NCI-H187 treated with DMSO at 0.1 percent for 48 hours (cell line): ENCODE measurements around the gene ZSCAN23.
"Not testable (repeated sequence)": the region's sequence is repeated elsewhere in the genome, so short reads cannot be mapped to it uniquely, and the experiment has no call there.

Source experiments
- DNase-seq: peaks from one replicate; lab custom pipeline; 2025; lab: John Stamatoyannopoulos, UW

Gene ZSCAN23

DNA sequence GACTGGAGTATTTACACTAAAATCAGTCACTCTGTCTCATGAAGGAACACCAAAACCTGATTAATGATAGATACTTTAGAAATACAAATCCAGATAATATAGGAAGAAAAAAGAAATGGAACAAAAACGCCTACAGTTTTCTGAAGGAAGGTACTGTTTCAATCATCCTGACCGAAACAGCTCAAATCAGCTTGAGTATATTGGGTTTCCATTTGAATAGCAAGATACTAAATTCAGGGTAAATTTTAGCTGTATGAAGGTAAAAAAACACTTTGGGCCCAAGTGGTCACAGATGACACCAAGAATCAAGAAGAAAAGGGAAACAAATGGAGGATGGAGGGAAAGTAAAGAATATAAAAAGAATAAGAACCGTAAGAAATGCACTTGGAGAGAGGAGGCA, 6.9 kb downstream of the ZSCAN23 start:
- DNase-seq = no peak

DNA sequence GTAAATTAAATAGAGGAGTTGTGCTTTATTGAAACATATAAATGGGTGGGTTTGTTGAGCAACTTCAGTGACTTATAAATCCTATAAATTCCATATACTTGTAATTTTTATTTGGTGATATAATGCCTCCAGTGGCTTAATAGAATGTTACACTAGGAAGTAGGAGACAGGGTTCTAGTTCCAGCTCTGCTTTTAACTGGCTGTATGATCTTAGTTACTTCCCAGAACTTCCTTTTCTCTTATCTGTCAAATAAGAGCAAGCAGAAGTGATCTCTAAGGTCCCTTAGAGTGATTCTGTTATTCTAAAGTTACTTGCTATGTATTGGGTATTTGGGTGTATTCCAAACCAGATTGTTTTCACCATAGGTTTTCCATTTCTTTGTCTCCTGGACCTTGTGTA, 10.2 kb downstream of the ZSCAN23 start:
- DNase-seq = no peak

GRCh38 chr6:28429781-28430180, 13.5 kb downstream of the ZSCAN23 start:
- DNase-seq = no peak

- DNase-seq = no peak
Observed at GRCh38 chr6:28425944-28426541, 17.2 kb downstream of the ZSCAN23 start.

GRCh38 chr6:28424163-28424562, 19.1 kb downstream of the ZSCAN23 start:
- no peak for DNase-seq

GRCh38 chr6:28423546-28423945, 19.7 kb downstream of the ZSCAN23 start:
- DNase-seq = no peak

GRCh38 chr6:28413681-28414080, 29.6 kb downstream of the ZSCAN23 start:
- DNase-seq = no peak

DNA sequence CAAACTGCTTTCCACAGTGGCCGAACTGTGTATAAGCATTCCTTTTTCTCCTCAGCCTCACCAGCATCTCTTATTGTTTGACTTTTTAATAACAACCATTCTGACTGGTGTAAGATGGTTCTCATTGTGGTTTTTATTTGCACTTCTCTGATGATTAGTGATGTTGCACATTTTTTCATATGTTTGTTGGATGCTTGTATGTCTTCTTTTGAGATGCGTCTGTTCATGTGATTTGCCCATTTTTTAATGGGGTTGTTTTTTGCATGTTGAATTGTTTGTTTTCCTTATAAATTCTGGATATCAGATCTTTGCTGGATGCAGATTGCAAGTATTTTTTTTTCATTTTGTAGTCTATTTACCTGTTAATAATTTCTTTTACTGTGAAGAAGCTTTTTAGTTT, 32.5 kb downstream of the ZSCAN23 start:
- DNase-seq = no peak

- no peak for DNase-seq
Observed at GRCh38 chr6:28408076-28408802, 35.1 kb downstream of the ZSCAN23 start.

GRCh38 chr6:28407401-28407800, 35.9 kb downstream of the ZSCAN23 start:
- no peak for DNase-seq

DNA sequence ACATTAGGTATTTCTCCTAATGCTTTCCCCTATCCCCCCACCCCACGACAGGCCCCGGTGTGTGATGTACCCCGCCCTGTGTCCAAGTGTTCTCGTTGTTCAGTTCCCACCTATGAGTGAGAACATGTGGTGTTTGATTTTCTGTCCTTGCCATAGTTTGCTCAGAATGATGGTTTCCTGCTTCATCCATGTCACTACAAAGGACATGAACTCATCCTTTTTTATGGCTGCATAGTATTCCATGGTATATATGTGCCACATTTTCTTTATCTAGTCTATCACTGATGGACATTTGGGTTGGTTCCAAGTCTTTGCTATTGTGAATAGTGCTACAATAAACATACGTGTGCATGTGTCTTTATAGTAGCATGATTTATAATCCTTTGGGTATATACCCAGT, 39.4 kb downstream of the ZSCAN23 start:
- DNase-seq = not testable (repeated sequence)

GRCh38 chr6:28402197-28402596, 41.1 kb downstream of the ZSCAN23 start:
- no peak for DNase-seq

DNA sequence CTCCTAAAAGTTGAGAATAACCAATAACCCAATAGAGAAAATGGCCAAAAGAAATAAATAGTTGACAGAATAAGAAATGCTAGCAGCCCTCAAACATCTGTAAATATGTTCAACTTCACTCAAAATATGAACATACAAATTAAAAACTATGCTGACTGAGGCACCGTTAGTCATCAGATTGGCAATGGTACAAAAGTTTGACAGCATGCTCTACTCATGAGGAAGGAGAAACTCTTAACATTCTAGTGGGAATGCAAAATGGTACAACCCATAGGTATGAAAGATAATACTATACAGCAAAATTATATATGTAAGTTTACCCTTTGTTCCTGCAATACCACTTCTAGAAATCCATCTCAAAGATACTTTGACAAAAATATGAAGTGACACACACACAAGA, 42.1 kb downstream of the ZSCAN23 start:
- DNase-seq = no peak

GRCh38 chr6:28400122-28400451, 43.2 kb downstream of the ZSCAN23 start:
- DNase-seq = no peak

- DNase-seq = no peak
Observed at GRCh38 chr6:28399350-28400121, 43.8 kb downstream of the ZSCAN23 start, which contains the start of gene ZSCAN12. TSS of gene ZSCAN12 (minus strand) at chr6:28399747. CDS start at chr6:28398405, 1,342 bp downstream.

DNA sequence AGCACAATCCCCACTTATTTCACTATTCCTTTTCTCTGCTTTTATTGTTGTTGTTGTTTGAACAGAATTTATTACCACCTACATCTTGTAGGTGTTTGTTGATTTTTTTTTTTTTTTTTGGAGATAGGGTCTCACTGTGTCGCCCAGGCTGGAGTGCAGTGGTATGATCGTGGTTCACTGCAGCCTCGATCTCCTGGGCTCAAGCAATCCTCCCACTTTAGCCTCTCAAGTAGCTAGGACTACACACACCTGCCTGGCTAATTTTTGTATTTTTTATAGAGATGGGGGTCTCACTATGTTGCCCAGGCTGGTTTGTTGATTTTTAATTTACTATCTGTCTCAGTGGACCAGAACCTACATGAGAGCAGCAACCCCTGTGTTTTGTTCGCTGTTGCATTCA, 47.4 kb downstream of the ZSCAN23 start:
- no peak for DNase-seq

- no peak for DNase-seq
Observed at GRCh38 chr6:28393912-28394662, 49.2 kb downstream of the ZSCAN23 start.

DNA sequence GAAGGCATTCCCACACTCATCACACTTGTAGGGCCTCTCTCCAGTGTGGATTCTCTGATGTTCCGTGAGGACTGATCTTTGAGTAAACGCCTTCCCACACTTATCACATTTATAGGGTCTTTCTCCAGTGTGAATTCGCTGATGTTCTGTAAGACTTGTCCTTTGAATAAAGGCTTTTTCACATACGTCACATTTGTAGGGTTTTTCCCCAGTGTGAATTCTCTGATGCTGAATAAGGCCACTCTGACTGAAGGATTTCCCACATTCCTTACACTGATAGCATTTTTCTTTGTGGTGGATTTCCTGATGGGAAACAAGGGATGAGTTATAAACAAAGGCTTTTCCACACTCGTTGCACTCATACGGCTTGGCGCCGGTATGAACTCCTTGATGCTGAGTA, 52.6 kb downstream of the ZSCAN23 start:
- no peak for DNase-seq

GRCh38 chr6:28384143-28384533, 59.2 kb downstream of the ZSCAN23 start:
- no peak for DNase-seq

- DNase-seq = no peak
Observed at GRCh38 chr6:28383235-28384142, 59.8 kb downstream of the ZSCAN23 start.
